ENCODE results near the gene NAALAD2.
"Not testable (repeated sequence)": the region's sequence is repeated elsewhere in the genome, so short reads cannot be mapped to it uniquely, and the experiment has no call there.

The NAALAD2 gene

GRCh38 chr11:90197377-90197776, 62.9 kb downstream of the NAALAD2 start:
- no peak for DNase-seq

- DNase-seq: no peak
Measured at GRCh38 chr11:90202342-90202741, 67.9 kb downstream of the NAALAD2 start.

- DNase-seq: no peak
Measured at GRCh38 chr11:90204407-90204806, 69.9 kb downstream of the NAALAD2 start.

- DNase-seq: peak; percentile 56
Measured at GRCh38 chr11:90204832-90205646, 70.6 kb downstream of the NAALAD2 start.

GRCh38 chr11:90207992-90208391, 73.5 kb downstream of the NAALAD2 start:
- not testable (repeated sequence) for DNase-seq

- DNase-seq: no peak
Measured at GRCh38 chr11:90208857-90209256, 74.4 kb downstream of the NAALAD2 start.

- DNase-seq: no peak
Measured at GRCh38 chr11:90213322-90213721, 78.9 kb downstream of the NAALAD2 start.

- no peak for DNase-seq
Measured at GRCh38 chr11:90216611-90217010, 82.1 kb downstream of the NAALAD2 start.

GRCh38 chr11:90218606-90219005, 84.1 kb downstream of the NAALAD2 start:
- DNase-seq: no peak

GRCh38 chr11:90219438-90219837, 85.0 kb downstream of the NAALAD2 start:
- no peak for DNase-seq

- DNase-seq: peak; percentile 54
Measured at GRCh38 chr11:90220391-90220790, 85.9 kb downstream of the NAALAD2 start.

GRCh38 chr11:90221803-90222458, 87.5 kb downstream of the NAALAD2 start:
- DNase-seq: no peak

GRCh38 chr11:90222459-90223247, 88.2 kb downstream of the NAALAD2 start, which contains the start of gene CHORDC1:
Gene CHORDC1, minus strand, starts transcription at chr11:90223049. Its CDS starts 95 bp downstream, at chr11:90222954.
- peak; percentile 85 for DNase-seq

- DNase-seq: no peak
Measured at GRCh38 chr11:90223248-90223585, 88.8 kb downstream of the NAALAD2 start.

- no peak for DNase-seq
Measured at GRCh38 chr11:90228056-90228455, 93.6 kb downstream of the NAALAD2 start.

- DNase-seq: peak; percentile 1
Measured at GRCh38 chr11:90229791-90230190, 95.3 kb downstream of the NAALAD2 start.

- DNase-seq: no peak
Measured at GRCh38 chr11:90234977-90235376, 100.5 kb downstream of the NAALAD2 start.

GRCh38 chr11:90235526-90235925, 101.1 kb downstream of the NAALAD2 start:
- peak; percentile 10 for DNase-seq

GRCh38 chr11:90237004-90237403, 102.5 kb downstream of the NAALAD2 start:
- no peak for DNase-seq

- not testable (repeated sequence) for DNase-seq
Measured at GRCh38 chr11:90239967-90240636, 105.6 kb downstream of the NAALAD2 start.

GRCh38 chr11:90241414-90241813, 107.0 kb downstream of the NAALAD2 start:
- DNase-seq: no peak
